ENCODE results near the gene ALG8. TPM values are rescaled to one million over a fixed set of nuclear protein-coding genes. Genes with fewer than 3 reads are reported as not detected.
A peak's percentile ranks its signal among the peaks of the same experiment; 100 is the strongest.

Gene ALG8
- total RNA-seq, 1 experiment from 2014 or later: 164 TPM

GRCh38 chr11:78160557-78160956 is 21.1 kb upstream of the ALG8 start:
- DNase-seq (ENCODE audit: low spot score): no peak

- no peak for DNase-seq (ENCODE audit: low spot score)
Measured at GRCh38 chr11:78158987-78159652, 19.7 kb upstream of the ALG8 start.

- DNase-seq (ENCODE audit: low spot score): no peak
Measured at GRCh38 chr11:78156127-78156844, 16.9 kb upstream of the ALG8 start.

GRCh38 chr11:78151804-78152203 is 12.4 kb upstream of the ALG8 start:
- no peak for DNase-seq (ENCODE audit: low spot score)

- DNase-seq (ENCODE audit: low spot score): no peak
Measured at GRCh38 chr11:78150754-78151153, 11.3 kb upstream of the ALG8 start.

GRCh38 chr11:78150346-78150745 is 10.9 kb upstream of the ALG8 start:
- no peak for DNase-seq (ENCODE audit: low spot score)

- peak; percentile 23 for DNase-seq (ENCODE audit: low spot score)
Measured at GRCh38 chr11:78149646-78150045, 10.2 kb upstream of the ALG8 start.

GRCh38 chr11:78147807-78148206 is 8.4 kb upstream of the ALG8 start:
- DNase-seq (ENCODE audit: low spot score): no peak

- no peak for DNase-seq (ENCODE audit: low spot score)
Measured at GRCh38 chr11:78145511-78146025, 6.1 kb upstream of the ALG8 start.

GRCh38 chr11:78140392-78141077 is 1.1 kb upstream of the ALG8 start:
- DNase-seq (ENCODE audit: low spot score): no peak

- peak; percentile 35 for DNase-seq (ENCODE audit: low spot score)
Measured at GRCh38 chr11:78138694-78139421, 568 bp downstream of the ALG8 start.

- DNase-seq (ENCODE audit: low spot score): no peak
Measured at GRCh38 chr11:78138291-78138690, 1.1 kb downstream of the ALG8 start.

GRCh38 chr11:78132475-78132874 is 7.0 kb downstream of the ALG8 start:
- no peak for DNase-seq (ENCODE audit: low spot score)

GRCh38 chr11:78131956-78132355 is 7.5 kb downstream of the ALG8 start:
- no peak for DNase-seq (ENCODE audit: low spot score)

GRCh38 chr11:78127403-78127802 is 12.0 kb downstream of the ALG8 start:
- DNase-seq (ENCODE audit: low spot score): no peak

GRCh38 chr11:78112582-78113275 is 26.7 kb downstream of the ALG8 start:
- DNase-seq (ENCODE audit: low spot score): no peak

- no peak for DNase-seq (ENCODE audit: low spot score)
Measured at GRCh38 chr11:78111298-78111697, 28.1 kb downstream of the ALG8 start.

- DNase-seq (ENCODE audit: low spot score): no peak
Measured at GRCh38 chr11:78110830-78111229, 28.6 kb downstream of the ALG8 start.

GRCh38 chr11:78110351-78110750 is 29.1 kb downstream of the ALG8 start:
- DNase-seq (ENCODE audit: low spot score): no peak

GRCh38 chr11:78109081-78110015 is 30.1 kb downstream of the ALG8 start:
- no peak for DNase-seq (ENCODE audit: low spot score)
